Common myeloid progenitor, CD34-positive (primary cell): ENCODE measurements around the gene DLX4.

Experiments used
- CTCF ChIA-PET: fragments of 350-600 bp; sonication (Branson Sonifier 250); formaldehyde crosslinking; loops from one replicate; lab custom pipeline; 2021; ENCODE audit warnings: antibody characterized with exemption; lab: Charles Lee
- POLR2A ChIA-PET: fragments of 350-600 bp; sonication (Branson Sonifier 250); formaldehyde crosslinking; loops from one replicate; lab custom pipeline; 2021; ENCODE audit warnings: antibody characterized with exemption; lab: Charles Lee
- DNase-seq, 3 donors: peaks; one replicate each; pipeline versions ENCODE4 v3.0.0 to v3.0.0-alpha.2; 2013
- H3K27ac ChIP-seq, 2 experiments: 1 replicate in 1 of 2; 2 replicates in 1 of 2; pipeline ENCODE4 v1.7.0; 2013; ENCODE audit warnings: inconsistent platforms in 2 of 2, low read length in 2 of 2, mild to moderate bottlenecking in 2 of 2, low read depth in 1 of 2, moderate library complexity in 1 of 2; ENCODE audit not compliant: severe bottlenecking in 2 of 2, insufficient read depth in 1 of 2, poor library complexity in 1 of 2
- H3K27me3 ChIP-seq, 5 experiments: replicated peaks in 2 of 5; 1 replicate in 3 of 5; 2 replicates in 2 of 5; pipeline versions ENCODE4 v1.6.1 to v1.7.0; 2013; ENCODE audit warnings: low read length in 4 of 5, mild to moderate bottlenecking in 2 of 5, moderate library complexity in 2 of 5, inconsistent platforms in 1 of 5; ENCODE audit not compliant: insufficient read depth in 5 of 5, control insufficient read depth in 4 of 5
- H3K36me3 ChIP-seq, 4 experiments: 1 replicate in 2 of 4; 2 replicates in 2 of 4; pipeline versions ENCODE4 v1.6.1 to v1.7.0; 2013; ENCODE audit warnings: low read length in 3 of 4, control low read depth in 1 of 4, mild to moderate bottlenecking in 1 of 4; ENCODE audit not compliant: control insufficient read depth in 4 of 4, insufficient read depth in 4 of 4
- H3K4me1 ChIP-seq, 4 experiments: 1 replicate in 3 of 4; 2 replicates in 1 of 4; pipeline versions ENCODE4 v1.6.1 to v1.7.1; 2013; ENCODE audit warnings: low read length in 3 of 4, mild to moderate bottlenecking in 3 of 4, control low read depth in 1 of 4, inconsistent platforms in 1 of 4, moderate library complexity in 1 of 4; ENCODE audit not compliant: control insufficient read depth in 4 of 4, insufficient read depth in 4 of 4; ENCODE audit errors: control extremely low read depth in 1 of 4
- H3K4me3 ChIP-seq, 7 experiments: 1 replicate in 4 of 7; 2 replicates in 3 of 7; pipeline versions ENCODE4 v1.5.1 to v1.7.0; 2013; ENCODE audit warnings: mild to moderate bottlenecking in 7 of 7, low read length in 6 of 7, moderate library complexity in 6 of 7, inconsistent platforms in 2 of 7, low read depth in 2 of 7, control low read depth in 1 of 7; ENCODE audit not compliant: insufficient read depth in 4 of 7, control insufficient read depth in 1 of 7; ENCODE audit errors: extremely low read depth in 1 of 7
- H3K9me3 ChIP-seq, 5 experiments: 1 replicate in 4 of 5; 2 replicates in 1 of 5; pipeline versions ENCODE4 v1.6.1 to v1.7.1; 2013; ENCODE audit warnings: low read length in 4 of 5, mild to moderate bottlenecking in 2 of 5, inconsistent platforms in 1 of 5, low read depth in 1 of 5, moderate library complexity in 1 of 5; ENCODE audit not compliant: control insufficient read depth in 4 of 5, insufficient read depth in 2 of 5; ENCODE audit errors: control extremely low read depth in 1 of 5
- WGBS: methylation state at CpG from one replicate; pipeline ENCODE4 v1.1.5; 2013; ENCODE audit not compliant: insufficient coverage; 5-methylcytosine and 5-hydroxymethylcytosine counted together

DLX4 gene

GRCh38 chr17:49990921-49991320 lies 21.9 kb downstream of the DLX4 start:
- Histone ChIP-seq H3K36me3 (no peaks in the 10 kb centered on the region), H3K4me1 (peaks cover 0 to 36% (median 34%) of the 10 kb centered on the region in 4 experiments), H3K27ac (no peak overlapping the region), H3K27me3 (peaks cover 1 to 100% (median 50%) of the 10 kb centered on the region in 5 experiments), H3K4me3 (no peak overlapping the region), H3K9me3 (peaks cover 0 to 5% (median 2%) of the 10 kb centered on the region in 5 experiments)
- ChIA-PET POLR2A (no interaction called here), CTCF (interaction anchor here (1.0 to 3.4 kb wide), 4 partner anchors 11 to 36 kb away, joined by 4 to 25 read pairs (median 8); no protein-coding TSS in a partner anchor)
- WGBS = 91% methylated on average over 8 of the region's 8 CpGs
- DNase-seq = no peak

DNA sequence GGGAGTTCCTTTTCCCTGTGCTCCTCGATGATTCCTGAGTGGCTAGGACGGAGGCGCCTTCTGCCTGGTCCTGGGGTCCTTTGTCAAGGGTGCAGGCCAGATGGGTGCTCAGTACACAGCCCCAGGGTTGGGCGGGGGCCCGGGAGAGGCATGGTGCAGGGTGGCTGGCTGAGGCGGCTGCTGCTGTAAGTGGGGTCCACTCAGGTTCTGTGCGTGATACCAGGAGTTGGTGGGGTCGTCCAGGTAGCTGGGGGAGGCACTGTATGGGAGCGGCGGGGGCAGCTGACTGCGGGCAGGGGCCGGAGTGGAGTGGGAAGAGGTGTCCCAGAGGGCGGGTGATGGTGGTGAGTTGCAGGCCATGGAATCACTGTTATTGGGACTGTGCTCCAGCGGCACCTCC lies 22.4 kb downstream of the DLX4 start:
- Histone ChIP-seq H3K36me3 (no peaks in the 10 kb centered on the region), H3K4me3 (no peak overlapping the region), H3K27ac (no peak overlapping the region), H3K9me3 (peaks cover 0 to 5% (median 2%) of the 10 kb centered on the region in 5 experiments), H3K27me3 (peaks cover 5 to 100% (median 52%) of the 10 kb centered on the region in 5 experiments), H3K4me1 (peaks cover 0 to 36% (median 34%) of the 10 kb centered on the region in 4 experiments)
- 76% methylated on average over 7 of the region's 14 CpGs for WGBS
- CTCF ChIA-PET = interaction anchor here (3.4 kb wide), 1 partner anchor 18 kb away, joined by 25 read pairs; no protein-coding TSS in a partner anchor
- POLR2A ChIA-PET = no interaction called here
- no peak for DNase-seq

DNA sequence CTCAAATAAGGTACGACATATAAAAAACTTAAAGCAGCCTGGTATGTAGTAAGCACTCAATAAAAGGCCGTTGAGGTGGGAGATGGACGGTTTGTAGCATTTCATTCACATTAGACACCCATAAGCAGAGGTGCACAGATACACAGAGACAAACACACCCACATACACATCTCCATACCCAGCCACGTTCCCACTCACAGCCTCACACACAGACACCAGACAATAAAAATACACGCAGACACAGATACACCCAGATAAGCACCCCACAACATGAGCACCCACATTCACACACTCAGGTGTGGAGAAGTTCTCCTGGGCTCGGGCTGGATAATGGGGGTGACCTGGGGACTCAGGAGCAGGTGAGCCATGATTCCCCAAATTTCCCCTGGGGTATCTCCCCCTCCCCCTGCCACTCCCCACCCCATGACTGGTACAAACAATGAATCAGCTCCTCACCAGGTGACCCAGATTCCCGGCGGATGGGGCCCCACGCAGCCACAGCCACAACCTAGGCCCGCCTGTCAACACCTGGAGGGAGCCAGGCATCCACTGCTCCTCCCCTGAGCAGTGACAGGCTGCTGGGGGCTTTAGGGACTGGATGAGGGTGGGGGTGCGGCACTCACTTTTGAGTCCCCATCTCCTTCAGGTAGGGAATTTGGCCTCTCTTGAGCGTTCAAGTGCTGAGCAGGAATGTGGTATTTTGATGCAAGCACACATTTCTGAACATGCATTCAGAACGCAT lies 23.4 kb downstream of the DLX4 start:
- peaks cover 0 to 43% (median 38%) of the 10 kb centered on the region in 4 experiments for H3K4me1 ChIP-seq
- peaks cover 5 to 100% (median 49%) of the 10 kb centered on the region in 5 experiments for H3K27me3 ChIP-seq
- no peak overlapping the region for H3K27ac ChIP-seq
- ChIA-PET CTCF (interaction anchor here (1.6 to 7.3 kb wide), 2 partner anchors 35 to 41 kb away, joined by 4 to 91 read pairs; no protein-coding TSS in a partner anchor), POLR2A (no interaction called here)
- H3K4me3 ChIP-seq = no peak overlapping the region
- 70% methylated on average over 10 of the region's 13 CpGs for WGBS
- H3K9me3 ChIP-seq = peaks cover 0 to 5% (median 2%) of the 10 kb centered on the region in 5 experiments
- no peak for DNase-seq
- H3K36me3 ChIP-seq = no peaks in the 10 kb centered on the region

DNA sequence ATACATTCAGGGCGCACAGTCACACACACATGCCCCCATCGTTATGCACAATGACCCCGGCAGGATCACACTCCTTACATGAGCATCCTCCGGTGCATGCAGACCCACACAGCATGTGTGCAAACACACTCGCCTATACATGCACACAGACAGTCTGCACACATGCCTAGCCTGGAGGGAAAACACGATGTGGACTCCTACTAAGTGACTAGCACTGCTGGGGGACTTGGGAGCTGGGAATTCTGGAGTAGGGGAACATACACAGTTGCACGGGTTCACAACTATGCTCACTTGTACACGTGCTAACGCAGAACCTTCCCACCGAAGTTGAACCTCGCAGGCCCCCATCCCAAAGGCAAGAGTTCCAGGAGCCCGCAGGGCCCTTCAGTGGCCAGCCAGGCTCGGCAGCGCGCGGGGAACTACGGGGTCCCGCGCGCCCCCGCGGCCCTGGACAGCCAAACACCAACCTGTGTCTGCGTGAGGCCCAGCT lies 24.0 kb downstream of the DLX4 start:
- 17% methylated on average over 20 of the region's 23 CpGs for WGBS
- Histone ChIP-seq H3K9me3 (peaks cover 0 to 5% (median 2%) of the 10 kb centered on the region in 5 experiments), H3K27ac (no peak overlapping the region), H3K4me1 (peaks cover 0 to 38% (median 34%) of the 10 kb centered on the region in 4 experiments), H3K27me3 (peaks cover 5 to 100% (median 52%) of the 10 kb centered on the region in 5 experiments), H3K36me3 (no peaks in the 10 kb centered on the region), H3K4me3 (peak overlapping the region in 5 of 7 experiments; percentile 35 to 68 (median 59))
- POLR2A ChIA-PET = no interaction called here
- CTCF ChIA-PET = interaction anchor here (1.6 to 10.5 kb wide), 3 partner anchors 36 to 133 kb away, joined by 4 to 172 read pairs (median 91); no protein-coding TSS in a partner anchor
- DNase-seq = no peak

GRCh38 chr17:49993423-49994060 lies 24.6 kb downstream of the DLX4 start:
- ChIA-PET CTCF (interaction anchor here (0.6 to 10.5 kb wide), 5 partner anchors 36 to 426 kb away, joined by 3 to 172 read pairs (median 49); no protein-coding TSS in a partner anchor), POLR2A (no interaction called here)
- peaks cover 5 to 96% (median 52%) of the 10 kb centered on the region in 5 experiments for H3K27me3 ChIP-seq
- peaks cover 0 to 38% (median 31%) of the 10 kb centered on the region in 4 experiments for H3K4me1 ChIP-seq
- H3K9me3 ChIP-seq = peaks cover 0 to 5% (median 2%) of the 10 kb centered on the region in 5 experiments
- no peak for DNase-seq
- H3K4me3 ChIP-seq = peak overlapping the region in 6 of 7 experiments; percentile 21 to 68 (median 50)
- WGBS = under 1% methylated on average over 52 of the region's 77 CpGs
- no peak overlapping the region for H3K27ac ChIP-seq
- no peaks in the 10 kb centered on the region for H3K36me3 ChIP-seq

- H3K27ac ChIP-seq = no peak overlapping the region
- peaks cover 5 to 95% (median 57%) of the 10 kb centered on the region in 5 experiments for H3K27me3 ChIP-seq
- peaks cover 0 to 5% (median 2%) of the 10 kb centered on the region in 5 experiments for H3K9me3 ChIP-seq
- H3K36me3 ChIP-seq = no peaks in the 10 kb centered on the region
- WGBS = 6% methylated on average over 46 of the region's 50 CpGs
- H3K4me1 ChIP-seq = peaks cover 0 to 38% (median 29%) of the 10 kb centered on the region in 4 experiments
- POLR2A ChIA-PET = no interaction called here
- DNase-seq = no peak
- H3K4me3 ChIP-seq = peak overlapping the region in 4 of 7 experiments; percentile 42 to 68 (median 62)
- CTCF ChIA-PET = interaction anchor here (0.6 to 10.5 kb wide), 10 partner anchors 37 to 427 kb away, joined by 3 to 172 read pairs (median 30); no protein-coding TSS in a partner anchor
Measured at GRCh38 chr17:49994085-49995054, 25.4 kb downstream of the DLX4 start.
